ENCODE data around the gene AMDHD2.
"Not testable (repeated sequence)": the region's sequence is repeated elsewhere in the genome, so short reads cannot be mapped to it uniquely, and the experiment has no call there.

Gene AMDHD2

GRCh38 chr16:2475413-2476344, 44.5 kb upstream of the AMDHD2 start:
- DNase-seq (ENCODE audit: extremely low spot score), result no peak
- no peak for TF ChIP-seq FOXA1 (IDR thresholded peaks at IDR 0.05)
- TF ChIP-seq SUZ12 (IDR thresholded peaks at IDR 0.05), result no peak
- no peak for TF ChIP-seq LEF1 (IDR thresholded peaks at IDR 0.05; ENCODE audit: borderline replicate concordance)
- TF ChIP-seq FOXK2 (IDR thresholded peaks at IDR 0.05), result no peak
- TF ChIP-seq ELF4 (IDR thresholded peaks at IDR 0.05), result no peak
- TF ChIP-seq SP1 (IDR thresholded peaks at IDR 0.05), result no peak
- no peak for TF ChIP-seq ZNF384 (IDR thresholded peaks at IDR 0.05)
- no peak for TF ChIP-seq L3MBTL2 (conservative IDR thresholded peaks at IDR 0.05)
- no peak for TF ChIP-seq HDGF (IDR thresholded peaks at IDR 0.05; ENCODE audit: borderline replicate concordance)
- no peak for TF ChIP-seq BHLHE40 (IDR thresholded peaks at IDR 0.05; ENCODE audit: borderline replicate concordance)
- no peak for TF ChIP-seq CTBP1 (IDR thresholded peaks at IDR 0.05; ENCODE audit: borderline replicate concordance)
- TF ChIP-seq NFRKB (IDR thresholded peaks at IDR 0.05), result no peak
- no peak for TF ChIP-seq FOXM1 (IDR thresholded peaks at IDR 0.05; ENCODE audit: borderline replicate concordance)
- TF ChIP-seq PKNOX1 (IDR thresholded peaks at IDR 0.05), result no peak
- TF ChIP-seq TARDBP (IDR thresholded peaks at IDR 0.05), result no peak
- TF ChIP-seq ARNT (IDR thresholded peaks at IDR 0.05), result no peak
- CTCF ChIA-PET, result no interaction called here
- POLR2A ChIA-PET, result interaction anchor here (0.9 to 2.1 kb wide), 6 partner anchors 12 to 48 kb away, joined by 3 to 8 read pairs (median 4); partner anchors contain the start of genes ATP6V0C and TEDC2

- DNase-seq (ENCODE audit: extremely low spot score), result no peak
- TF ChIP-seq PKNOX1 (IDR thresholded peaks at IDR 0.05) (no peak), BHLHE40 (IDR thresholded peaks at IDR 0.05; ENCODE audit: borderline replicate concordance) (no peak), ZNF384 (IDR thresholded peaks at IDR 0.05) (no peak), SUZ12 (IDR thresholded peaks at IDR 0.05) (no peak), TARDBP (IDR thresholded peaks at IDR 0.05) (no peak), CTBP1 (IDR thresholded peaks at IDR 0.05; ENCODE audit: borderline replicate concordance) (no peak), HDGF (IDR thresholded peaks at IDR 0.05; ENCODE audit: borderline replicate concordance) (no peak), ELF4 (IDR thresholded peaks at IDR 0.05) (no peak), SP1 (IDR thresholded peaks at IDR 0.05) (no peak), FOXM1 (IDR thresholded peaks at IDR 0.05; ENCODE audit: borderline replicate concordance) (no peak), L3MBTL2 (conservative IDR thresholded peaks at IDR 0.05) (no peak), NFRKB (IDR thresholded peaks at IDR 0.05) (no peak), LEF1 (IDR thresholded peaks at IDR 0.05; ENCODE audit: borderline replicate concordance) (no peak), ARNT (IDR thresholded peaks at IDR 0.05) (no peak), FOXK2 (IDR thresholded peaks at IDR 0.05) (no peak), FOXA1 (IDR thresholded peaks at IDR 0.05) (no peak)
- ChIA-PET POLR2A (interaction anchor here (1.8 kb wide), 1 partner anchor 12 kb away, joined by 6 read pairs; no protein-coding TSS in a partner anchor), CTCF (no interaction called here)
Measured at GRCh38 chr16:2476345-2476720, 43.8 kb upstream of the AMDHD2 start.

GRCh38 chr16:2476741-2477140, 43.4 kb upstream of the AMDHD2 start:
- TF ChIP-seq ZNF384 (IDR thresholded peaks at IDR 0.05) (no peak), NFRKB (IDR thresholded peaks at IDR 0.05) (no peak), TARDBP (IDR thresholded peaks at IDR 0.05) (no peak), ARNT (IDR thresholded peaks at IDR 0.05) (no peak), L3MBTL2 (conservative IDR thresholded peaks at IDR 0.05) (no peak), LEF1 (IDR thresholded peaks at IDR 0.05; ENCODE audit: borderline replicate concordance) (no peak), PKNOX1 (IDR thresholded peaks at IDR 0.05) (no peak)
- CTCF ChIA-PET, result no interaction called here
- DNase-seq (ENCODE audit: extremely low spot score), result no peak
- POLR2A ChIA-PET, result interaction anchor here (1.6 to 1.8 kb wide), 2 partner anchors 9 to 11 kb away, joined by 5 to 6 read pairs; no protein-coding TSS in a partner anchor

GRCh38 chr16:2477327-2477726, 42.8 kb upstream of the AMDHD2 start:
- DNase-seq (ENCODE audit: extremely low spot score), result no peak
- POLR2A ChIA-PET, result interaction anchor here (0.9 to 1.8 kb wide), 3 partner anchors 8 to 11 kb away, joined by 3 to 6 read pairs (median 5); no protein-coding TSS in a partner anchor
- TF ChIP-seq L3MBTL2 (conservative IDR thresholded peaks at IDR 0.05) (no peak), FOXA1 (IDR thresholded peaks at IDR 0.05) (no peak), SP1 (IDR thresholded peaks at IDR 0.05) (no peak), FOXK2 (IDR thresholded peaks at IDR 0.05) (no peak), LEF1 (IDR thresholded peaks at IDR 0.05; ENCODE audit: borderline replicate concordance) (no peak), FOXM1 (IDR thresholded peaks at IDR 0.05; ENCODE audit: borderline replicate concordance) (no peak), ZNF384 (IDR thresholded peaks at IDR 0.05) (no peak), ELF4 (IDR thresholded peaks at IDR 0.05) (no peak), SUZ12 (IDR thresholded peaks at IDR 0.05) (no peak), CTBP1 (IDR thresholded peaks at IDR 0.05; ENCODE audit: borderline replicate concordance) (no peak), BHLHE40 (IDR thresholded peaks at IDR 0.05; ENCODE audit: borderline replicate concordance) (no peak), NFRKB (IDR thresholded peaks at IDR 0.05) (no peak), HDGF (IDR thresholded peaks at IDR 0.05; ENCODE audit: borderline replicate concordance) (no peak), TARDBP (IDR thresholded peaks at IDR 0.05) (no peak)
- CTCF ChIA-PET, result no interaction called here

GRCh38 chr16:2478279-2478678, 41.9 kb upstream of the AMDHD2 start:
- CTCF ChIA-PET, result no interaction called here
- POLR2A ChIA-PET, result interaction anchor here (0.7 to 1.8 kb wide), 4 partner anchors 8 to 35 kb away, joined by 3 to 6 read pairs (median 5); partner anchors contain the start of gene ATP6V0C
- no peak for TF ChIP-seq PKNOX1 (IDR thresholded peaks at IDR 0.05)
- TF ChIP-seq SUZ12 (IDR thresholded peaks at IDR 0.05), result no peak
- no peak for TF ChIP-seq CTBP1 (IDR thresholded peaks at IDR 0.05; ENCODE audit: borderline replicate concordance)
- TF ChIP-seq FOXM1 (IDR thresholded peaks at IDR 0.05; ENCODE audit: borderline replicate concordance), result no peak
- TF ChIP-seq LEF1 (IDR thresholded peaks at IDR 0.05; ENCODE audit: borderline replicate concordance), result no peak
- no peak for TF ChIP-seq ARNT (IDR thresholded peaks at IDR 0.05)
- no peak for TF ChIP-seq ELF4 (IDR thresholded peaks at IDR 0.05)
- DNase-seq (ENCODE audit: extremely low spot score), result no peak

GRCh38 chr16:2479996-2480395, 40.2 kb upstream of the AMDHD2 start:
- DNase-seq (ENCODE audit: extremely low spot score); CTCF ChIA-PET; POLR2A ChIA-PET: not testable (repeated sequence)

Data from HEK293T (cell line).